ENCODE results near the gene MYO1C. TPM values are rescaled to one million over a fixed set of nuclear protein-coding genes. Genes with fewer than 3 reads are reported as not detected.

Gene MYO1C
- total RNA-seq, 4 donors from 2014 or later, result 103 to 145 (median 121) TPM

DNA sequence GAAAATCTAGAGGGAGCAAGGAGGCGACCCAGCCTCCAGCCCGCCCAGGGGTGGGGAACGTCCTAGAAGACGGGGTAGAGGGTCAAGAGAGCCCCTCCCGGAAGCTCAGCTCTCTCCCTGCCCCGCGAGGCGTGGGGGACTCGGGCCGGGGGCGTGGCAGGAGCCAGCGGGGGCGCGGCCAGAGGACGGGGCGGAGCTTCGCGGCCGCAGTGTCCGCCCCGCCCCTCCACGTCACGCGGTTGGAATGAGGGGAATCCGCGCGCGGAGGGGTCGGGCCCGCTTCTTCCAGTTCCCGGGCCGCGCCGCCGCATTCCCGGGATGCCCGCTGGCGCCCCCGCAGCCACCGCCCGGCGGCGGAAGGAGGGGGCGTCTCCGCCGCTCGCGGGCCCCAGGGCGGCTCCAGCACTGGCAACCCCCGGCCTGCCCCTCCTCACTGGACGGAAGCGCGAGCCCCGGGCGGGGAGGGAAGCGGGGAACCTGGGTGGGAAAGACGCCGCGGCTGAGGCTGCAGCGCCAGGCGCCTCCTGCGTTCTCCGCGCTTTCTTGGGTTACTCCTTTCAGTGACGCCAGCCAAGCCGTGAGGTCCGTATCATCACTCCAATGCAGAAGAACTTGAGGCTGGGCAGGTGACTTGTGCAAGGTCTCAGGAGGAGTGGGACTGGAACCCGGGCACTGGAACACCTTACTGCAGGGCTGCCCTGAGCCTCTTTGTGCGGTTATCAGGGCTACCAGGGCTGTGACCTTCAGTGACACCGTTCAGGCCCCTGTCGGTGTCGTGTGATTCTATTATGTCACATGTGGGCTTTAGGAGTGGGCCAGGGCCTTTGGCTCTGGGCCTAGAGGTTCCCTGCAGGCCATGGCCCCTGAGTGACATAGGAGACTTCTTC is 4.3 kb downstream of the MYO1C start:
- no peaks in the 10 kb centered on the region for H3K9me3 ChIP-seq
- WGBS, 2 donors, result 11 to 17% methylated on average over 10 to 18 of the region's 72 CpGs
- peaks cover 0 to 3% of the 10 kb centered on the region in 2 donors for H3K36me3 ChIP-seq
- no peaks in the 10 kb centered on the region for H3K27me3 ChIP-seq
- intact Hi-C loops (cut with DNase I), result no loop called here
- peak overlapping the region in 2 of 3 donors; percentile 33 to 46 for H3K4me3 ChIP-seq (replicated peaks in 1 of 3)
- TF ChIP-seq, protein P1, sequence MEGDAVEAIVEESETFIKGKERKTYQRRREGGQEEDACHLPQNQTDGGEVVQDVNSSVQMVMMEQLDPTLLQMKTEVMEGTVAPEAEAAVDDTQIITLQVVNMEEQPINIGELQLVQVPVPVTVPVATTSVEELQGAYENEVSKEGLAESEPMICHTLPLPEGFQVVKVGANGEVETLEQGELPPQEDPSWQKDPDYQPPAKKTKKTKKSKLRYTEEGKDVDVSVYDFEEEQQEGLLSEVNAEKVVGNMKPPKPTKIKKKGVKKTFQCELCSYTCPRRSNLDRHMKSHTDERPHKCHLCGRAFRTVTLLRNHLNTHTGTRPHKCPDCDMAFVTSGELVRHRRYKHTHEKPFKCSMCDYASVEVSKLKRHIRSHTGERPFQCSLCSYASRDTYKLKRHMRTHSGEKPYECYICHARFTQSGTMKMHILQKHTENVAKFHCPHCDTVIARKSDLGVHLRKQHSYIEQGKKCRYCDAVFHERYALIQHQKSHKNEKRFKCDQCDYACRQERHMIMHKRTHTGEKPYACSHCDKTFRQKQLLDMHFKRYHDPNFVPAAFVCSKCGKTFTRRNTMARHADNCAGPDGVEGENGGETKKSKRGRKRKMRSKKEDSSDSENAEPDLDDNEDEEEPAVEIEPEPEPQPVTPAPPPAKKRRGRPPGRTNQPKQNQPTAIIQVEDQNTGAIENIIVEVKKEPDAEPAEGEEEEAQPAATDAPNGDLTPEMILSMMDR (IDR thresholded peaks at IDR 0.05), result peak in 1 of 6 experiments; percentile 22
- TF ChIP-seq POLR2A (IDR thresholded peaks at IDR 0.05), result peak in 1 of 2 donors; percentile 85
- peaks cover 46 to 62% of the 10 kb centered on the region in 2 donors for H3K4me1 ChIP-seq
- H3K27ac ChIP-seq, result peak overlapping the region; percentile 86 to 98 (median 94)
- peak; percentile 87 for DNase-seq

DNA sequence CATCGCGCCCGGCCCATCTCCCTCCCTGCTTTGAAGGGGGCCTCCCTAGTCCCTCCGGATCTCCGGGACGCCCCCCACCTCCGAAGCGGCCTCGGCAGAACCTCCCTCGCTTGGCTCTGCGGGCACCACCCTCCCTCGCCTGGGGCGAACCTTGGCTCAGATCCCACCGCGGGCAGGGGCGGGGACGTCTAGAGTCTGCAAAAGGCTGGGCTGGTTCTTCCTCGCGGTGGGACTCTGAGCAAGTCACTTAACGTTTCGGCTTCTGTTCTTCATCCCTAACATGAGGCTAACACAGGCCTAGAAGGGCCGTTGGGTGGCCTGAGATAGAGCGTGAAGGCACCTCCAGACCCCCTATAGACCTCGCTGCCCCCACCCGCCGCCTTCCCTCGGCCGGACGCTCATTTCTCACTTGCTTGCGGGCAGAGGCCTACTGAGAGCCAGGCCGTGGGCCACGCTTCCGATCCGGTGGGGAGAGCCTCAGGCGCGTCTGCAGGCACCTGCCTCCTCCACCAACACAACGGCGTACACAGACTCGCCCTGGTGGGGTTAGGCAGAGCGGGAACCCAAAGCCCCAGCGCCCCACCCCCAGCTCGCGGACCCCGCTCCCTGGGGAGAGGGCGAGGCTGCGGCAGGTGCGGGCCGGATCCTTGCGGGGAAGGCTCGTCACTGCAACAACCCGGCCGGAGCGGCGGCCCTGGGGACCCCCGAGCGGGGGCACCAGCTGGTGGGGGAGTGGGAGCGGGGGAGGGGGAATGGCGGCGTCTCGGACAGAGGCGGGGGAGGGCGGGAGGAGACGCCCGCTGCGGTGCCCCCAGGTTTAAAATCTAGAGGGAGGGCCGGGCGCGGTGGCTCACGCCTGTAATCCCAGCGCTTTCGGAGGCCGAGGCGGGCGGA is 5.4 kb downstream of the MYO1C start:
- H3K27ac ChIP-seq, result peak overlapping the region; percentile 86 to 98 (median 94)
- peaks cover 41 to 53% of the 10 kb centered on the region in 2 donors for H3K4me1 ChIP-seq
- intact Hi-C loops (cut with DNase I), result no loop called here
- 23 to 25% methylated on average over 15 to 51 of the region's 74 CpGs for WGBS, 2 donors
- no peaks in the 10 kb centered on the region for H3K9me3 ChIP-seq
- H3K36me3 ChIP-seq, result peaks cover under 1 to 11% of the 10 kb centered on the region in 2 donors
- peak overlapping the region in 1 of 3 donors; percentile 33 for H3K4me3 ChIP-seq (replicated peaks in 1 of 3)
- TF ChIP-seq, protein P1 (IDR thresholded peaks at IDR 0.05), result no peak
- TF ChIP-seq POLR2A (IDR thresholded peaks at IDR 0.05), result peak in 1 of 2 donors; percentile 49
- H3K27me3 ChIP-seq, result no peaks in the 10 kb centered on the region
- DNase-seq, result peak; percentile 86 to 89

DNA sequence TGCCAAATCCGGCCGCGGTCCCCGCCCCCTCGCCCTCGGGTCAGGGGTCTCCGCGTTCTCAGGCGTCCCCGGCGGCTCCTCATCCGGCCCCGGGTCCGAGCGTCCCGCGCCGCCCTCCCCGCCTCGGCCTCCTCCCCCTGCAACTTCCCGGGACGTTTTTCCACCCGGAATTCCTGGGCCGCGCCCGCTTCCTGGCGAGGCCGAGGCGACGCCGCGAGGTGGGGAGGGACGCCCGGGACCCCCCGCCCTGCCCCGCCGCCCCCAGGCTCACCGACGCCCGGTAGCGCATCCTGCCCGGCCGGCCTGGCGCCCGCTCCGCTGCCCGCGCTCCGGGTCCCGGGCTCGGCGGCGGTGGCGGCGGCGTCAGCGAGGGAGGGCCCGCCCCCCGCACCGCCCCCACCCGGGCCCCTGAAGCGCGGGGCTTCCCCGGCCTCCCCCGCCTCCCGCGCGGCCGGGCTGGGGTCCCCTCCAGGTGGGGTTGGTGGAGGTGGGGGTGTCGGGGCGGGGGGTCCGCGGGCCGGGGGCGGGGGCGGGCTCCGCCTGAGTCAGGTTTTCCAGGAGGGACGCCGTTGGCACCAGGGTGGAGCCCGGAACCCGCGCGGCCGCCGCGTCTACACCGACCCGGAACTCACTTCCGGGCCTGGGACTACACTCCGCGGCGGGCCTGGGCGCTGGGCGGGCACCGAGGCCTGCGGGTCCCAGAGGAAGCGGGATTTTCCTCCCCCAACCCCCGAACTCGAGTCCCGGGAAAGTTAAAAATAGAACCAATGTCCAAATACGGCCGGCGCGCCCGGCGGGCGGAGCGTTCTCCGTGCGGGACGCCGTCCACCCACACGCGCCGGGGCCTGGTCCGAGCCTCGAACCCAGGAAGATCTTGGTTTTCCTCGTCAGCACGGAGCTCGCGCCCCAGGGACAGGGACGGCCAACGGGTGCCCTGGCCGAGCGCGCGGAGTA is 6.8 kb downstream of the MYO1C start:
- intact Hi-C loops (cut with DNase I), result no loop called here
- WGBS, 2 donors, result 11 to 13% methylated on average over 8 to 24 of the region's 127 CpGs
- Histone ChIP-seq H3K4me3 (replicated peaks in 1 of 3) (peak overlapping the region; percentile 44 to 77 (median 54)), H3K27me3 (no peaks in the 10 kb centered on the region), H3K4me1 (peaks cover 34 to 47% of the 10 kb centered on the region in 2 donors), H3K36me3 (peaks cover 14 to 22% of the 10 kb centered on the region in 2 donors), H3K27ac (peak overlapping the region; percentile 86 to 98 (median 94)), H3K9me3 (no peaks in the 10 kb centered on the region)
- DNase-seq, result peak; percentile 61 to 63
- no peak for TF ChIP-seq POLR2A (IDR thresholded peaks at IDR 0.05)
- TF ChIP-seq, protein P1 (IDR thresholded peaks at IDR 0.05), result no peak

DNA sequence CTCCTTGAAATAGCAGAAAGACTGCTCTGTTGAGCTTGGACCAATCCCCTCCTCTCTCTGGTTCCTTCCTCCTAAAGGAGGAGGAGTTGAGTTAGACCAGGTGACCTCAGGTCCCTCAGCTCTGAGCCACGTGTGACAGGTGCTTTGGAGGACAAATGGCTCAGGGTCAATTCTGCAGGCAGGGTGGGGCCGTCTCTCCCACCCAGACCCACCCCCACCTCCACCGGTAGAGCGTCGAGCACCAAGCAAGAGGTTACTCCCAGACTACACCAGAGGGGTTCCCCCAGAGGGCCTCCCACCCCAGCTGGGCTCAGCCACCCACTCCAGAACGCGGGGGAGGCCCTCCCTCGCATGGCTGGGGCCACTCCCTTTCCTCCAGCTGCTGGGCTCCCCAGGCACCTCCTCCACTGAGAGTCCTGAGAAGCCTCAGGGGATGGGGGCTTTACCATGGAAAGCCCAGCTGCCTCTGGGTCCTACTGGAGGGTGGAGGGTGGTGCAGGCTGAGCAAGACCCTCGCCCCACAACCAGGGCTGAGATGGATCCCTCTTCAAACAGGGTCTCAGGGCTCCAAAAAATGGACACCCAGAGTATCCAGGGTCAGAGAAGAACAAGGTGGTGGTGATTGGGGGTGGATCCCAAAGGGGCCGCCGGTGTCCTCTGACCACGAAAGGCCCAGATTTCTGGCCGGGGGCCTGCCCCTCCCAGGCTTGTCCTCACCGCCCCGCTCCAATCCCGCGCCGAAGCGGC is 7.6 kb downstream of the MYO1C start:
- DNase-seq, result peak; percentile 79 to 82

More for the DNA sequence above, 7.6 kb downstream of the MYO1C start:
- peak in 1 of 2 donors; percentile 54 for TF ChIP-seq POLR2A (IDR thresholded peaks at IDR 0.05)
- TF ChIP-seq, protein P1 (IDR thresholded peaks at IDR 0.05), result no peak
- peak overlapping the region; percentile 86 to 98 (median 94) for H3K27ac ChIP-seq
- H3K27me3 ChIP-seq, result no peaks in the 10 kb centered on the region
- H3K36me3 ChIP-seq, result peaks cover 19 to 28% of the 10 kb centered on the region in 2 donors
- 0 to 13% methylated on average over 4 of the region's 19 CpGs for WGBS, 2 donors
- peaks cover 31 to 39% of the 10 kb centered on the region in 2 donors for H3K4me1 ChIP-seq
- intact Hi-C loops (cut with DNase I), result no loop called here
- no peaks in the 10 kb centered on the region for H3K9me3 ChIP-seq
- H3K4me3 ChIP-seq (replicated peaks in 1 of 3), result peak overlapping the region in 2 of 3 donors; percentile 54 to 77

Measured in thyroid gland (tissue), 4 donors.